Measurements from ENCODE around the gene CASTOR1.

- TF ChIP-seq CTCF (IDR thresholded peaks at IDR 0.05; ENCODE audit: low read length) (no peak), EZH2 (IDR thresholded peaks at IDR 0.05; ENCODE audit: borderline replicate concordance, low read length) (no peak)
These were observed 42.4 kb downstream of the CASTOR1 start for GRCh38 chr22:30246814-30247376.
